Dermis blood vessel endothelial cell (primary cell): ENCODE results near the gene GLRB. TPM values are rescaled to one million over a fixed set of nuclear protein-coding genes. Genes with fewer than 3 reads are reported as not detected.
"Not testable (repeated sequence)": the region's sequence is repeated elsewhere in the genome, so short reads cannot be mapped to it uniquely, and the experiment has no call there.

Experiments used
- DNase-seq: peaks from one replicate; pipeline ENCODE4 v3.0.0; 2010
- total RNA-seq: library from RNA; depleted of rRNA; stranded (reverse); fragments of >200 nt; gene quantifications from 2 replicates; pipeline ENCODE4 v1.2.3, GENCODE V29; 2014

The GLRB gene
- total RNA-seq, 1 donor from 2014 or later, result 25.0 TPM

- DNase-seq, result no peak
Observed at GRCh38 chr4:157141976-157142375, 66.0 kb downstream of the GLRB start.

DNA sequence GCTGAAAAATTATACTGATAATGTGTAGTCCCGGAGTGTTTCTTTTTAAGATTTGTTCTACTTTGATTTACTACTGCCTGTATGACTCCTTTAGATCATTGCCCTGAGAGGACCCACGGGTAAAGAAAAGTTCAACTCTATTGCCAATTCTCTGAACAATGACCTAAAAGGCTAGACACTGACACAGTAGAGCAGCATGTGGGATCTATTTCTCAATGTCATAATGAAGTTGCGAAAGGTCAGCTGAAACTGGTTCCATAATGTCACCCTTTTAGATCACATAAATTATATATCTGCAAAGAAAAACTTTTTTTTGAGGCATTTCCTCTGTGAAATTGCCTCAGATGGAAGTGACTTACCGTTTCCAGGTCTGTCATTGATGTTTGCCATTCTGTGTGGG, 67.4 kb downstream of the GLRB start:
- DNase-seq, result no peak

- DNase-seq, result no peak
Observed at GRCh38 chr4:157151711-157152110, 75.8 kb downstream of the GLRB start.

GRCh38 chr4:157165935-157166610, 90.1 kb downstream of the GLRB start:
- DNase-seq, result no peak

GRCh38 chr4:157170321-157170720, 94.4 kb downstream of the GLRB start:
- no peak for DNase-seq

GRCh38 chr4:157172011-157172410, 96.1 kb downstream of the GLRB start:
- DNase-seq, result peak; percentile 1

DNA sequence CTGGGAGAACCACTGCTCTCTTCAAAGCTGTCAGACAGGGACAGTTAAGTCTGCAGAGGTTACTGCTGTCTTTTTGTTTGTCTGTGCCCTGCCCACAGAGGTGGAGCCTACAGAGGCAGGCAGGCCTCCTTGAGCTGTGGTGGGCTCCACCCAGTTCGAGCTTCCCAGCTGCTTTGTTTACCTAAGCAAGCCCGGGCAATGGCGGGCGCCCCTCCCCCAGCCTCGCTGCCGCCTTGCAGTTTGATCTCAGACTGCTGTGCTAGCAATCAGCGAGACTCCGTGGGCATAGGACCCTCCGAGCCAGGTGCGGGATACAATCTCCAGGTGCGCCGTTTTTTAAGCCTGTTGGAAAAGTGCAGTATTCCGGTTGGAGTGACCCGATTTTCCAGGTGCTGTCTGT, 104.3 kb downstream of the GLRB start:
- not testable (repeated sequence) for DNase-seq

DNA sequence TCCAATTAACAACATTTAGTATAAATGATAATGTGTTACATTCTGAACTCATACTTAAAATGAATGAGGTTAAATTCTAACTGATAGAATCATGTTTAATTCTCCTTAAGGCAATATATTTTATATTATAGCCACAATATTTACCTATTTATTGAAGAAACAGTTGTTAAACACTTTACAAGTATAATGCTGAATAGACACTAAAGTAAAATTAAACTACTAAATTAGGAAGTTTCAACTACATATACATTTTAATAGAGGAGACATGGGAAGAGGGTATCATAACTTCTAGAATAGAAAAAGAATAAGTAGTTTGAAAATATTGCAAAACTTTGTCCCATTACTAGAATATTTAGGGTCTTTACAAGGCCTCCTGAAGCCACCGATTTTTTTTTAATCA, 108.3 kb downstream of the GLRB start:
- DNase-seq, result no peak

DNA sequence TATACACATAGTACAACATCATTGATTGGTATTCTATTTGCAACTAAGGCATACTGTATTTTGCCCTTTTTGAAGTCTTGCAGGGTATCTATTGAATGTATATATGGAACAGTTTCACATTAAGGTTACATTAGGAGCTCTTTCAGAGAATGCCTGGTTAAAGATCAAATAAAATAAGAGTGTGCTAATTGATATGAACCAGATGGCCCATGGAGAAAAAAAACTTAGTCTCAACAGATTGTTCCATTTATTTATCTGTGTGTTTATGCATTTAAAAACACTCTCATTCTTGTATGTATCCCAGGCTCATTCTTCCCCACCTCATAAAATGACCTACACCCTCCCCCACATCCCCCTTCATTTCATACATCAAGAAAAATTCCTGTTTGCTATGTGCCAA, 109.4 kb downstream of the GLRB start:
- no peak for DNase-seq

DNA sequence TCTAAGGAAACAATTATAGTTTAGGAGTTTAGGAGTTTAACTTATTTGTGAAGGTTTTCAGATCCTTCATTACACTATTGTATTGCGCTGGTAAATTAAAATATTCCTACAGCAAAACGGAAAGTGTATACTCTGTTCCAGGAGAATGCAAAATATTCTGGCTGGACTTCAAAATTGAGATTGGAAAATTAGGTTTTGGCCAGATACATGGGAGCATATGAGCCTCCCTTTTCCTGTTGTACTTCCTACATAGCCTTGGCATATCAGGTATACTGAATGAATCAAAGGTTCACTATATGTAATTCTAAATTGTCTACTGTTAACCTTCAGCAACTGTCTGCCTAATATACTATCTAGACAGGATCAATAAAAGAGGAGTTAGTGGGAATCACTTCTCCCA, 119.4 kb downstream of the GLRB start:
- no peak for DNase-seq

DNA sequence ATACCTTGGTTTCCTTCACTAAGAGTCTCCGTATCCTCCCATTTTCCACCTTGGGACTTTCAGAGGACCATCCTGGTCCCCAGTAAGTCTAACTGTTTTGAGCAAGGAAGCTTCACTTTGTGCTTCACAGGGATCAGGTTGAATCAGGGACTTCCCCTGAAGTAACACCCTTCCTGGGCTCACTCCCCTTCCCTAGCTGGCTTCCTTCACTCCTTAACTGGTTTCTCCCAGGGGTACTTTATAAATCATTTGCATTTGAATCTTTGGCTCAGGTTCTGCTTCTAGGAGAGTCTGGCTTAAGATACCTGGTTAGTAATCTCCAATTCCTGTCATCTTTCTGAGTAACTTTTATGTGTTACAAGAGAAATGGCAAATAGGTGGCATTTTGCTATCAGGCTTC, 120.1 kb downstream of the GLRB start:
- no peak for DNase-seq

DNA sequence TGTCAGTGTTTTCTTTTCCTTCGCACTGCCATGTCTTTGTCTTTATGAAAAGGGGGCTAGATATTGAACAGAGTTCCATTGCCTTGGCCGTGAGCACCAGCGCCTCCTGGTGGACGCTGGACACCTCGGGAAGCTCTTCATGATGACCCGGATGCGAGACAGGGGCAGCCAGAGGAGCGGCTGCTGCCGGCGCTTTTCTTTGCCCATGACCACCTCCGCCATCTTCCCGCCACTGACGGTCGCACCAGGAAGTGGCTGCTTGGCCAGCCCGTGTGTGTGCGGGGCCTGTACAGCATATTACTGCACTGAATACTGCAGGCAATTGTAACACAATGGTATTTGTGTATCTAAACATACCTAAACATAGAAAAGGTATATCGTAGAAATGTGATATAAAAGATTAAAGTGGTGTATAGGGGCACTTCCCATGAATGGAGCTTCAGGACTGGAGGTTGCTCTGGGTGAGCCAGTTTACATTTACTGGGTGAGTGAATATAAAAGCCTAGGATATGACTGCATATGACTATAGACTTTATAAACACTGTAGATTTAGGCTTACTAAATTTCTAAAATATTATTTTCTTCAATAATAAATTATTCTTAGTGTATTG, 128.8 kb downstream of the GLRB start:
- peak; percentile 53 for DNase-seq

DNA sequence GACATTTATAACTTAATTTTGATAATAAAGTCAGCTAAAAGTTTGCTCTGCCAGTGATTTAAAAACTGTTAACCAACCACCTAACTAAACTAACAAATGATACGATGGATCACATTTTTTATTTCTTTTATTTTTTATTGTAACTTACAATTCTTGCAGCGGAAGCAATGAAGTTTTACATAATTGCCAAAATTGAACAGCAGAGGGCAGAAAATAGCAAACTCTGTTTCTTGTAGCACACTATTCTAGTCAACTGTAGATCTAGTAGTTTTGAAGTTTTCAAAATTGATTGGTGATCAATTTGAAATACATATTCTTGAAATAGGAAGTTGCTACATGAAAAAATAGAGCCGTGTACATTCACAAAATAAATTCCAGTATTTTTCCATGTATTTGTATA, 141.8 kb downstream of the GLRB start:
- peak; percentile 59 for DNase-seq

GRCh38 chr4:157219711-157220370, 143.9 kb downstream of the GLRB start:
- DNase-seq, result no peak

- peak; percentile 61 for DNase-seq
Observed at GRCh38 chr4:157220371-157220881, 144.5 kb downstream of the GLRB start, which contains the start of gene GRIA2. GRIA2 (plus strand) TSS chr4:157220728; CDS start chr4:157221043, 315 bp downstream.

GRCh38 chr4:157221426-157221894, 145.5 kb downstream of the GLRB start:
- no peak for DNase-seq

Other genes with a start within 250 kb of the GLRB start
- 27.1 and 47.3 TPM in 2 replicates for gene PDGFC, start 104.4 kb upstream of the GLRB start, total RNA-seq
- not detected in 2 replicates for gene GRIA2, start 144.6 kb downstream of the GLRB start, total RNA-seq